ENCODE data around the gene UBAC1. TPM values are rescaled to one million over a fixed set of nuclear protein-coding genes. Genes with fewer than 3 reads are reported as not detected.

Gene UBAC1
- total RNA-seq, 4 donors from 2014 or later = 47.6 to 63.2 (median 54.3) TPM

DNA sequence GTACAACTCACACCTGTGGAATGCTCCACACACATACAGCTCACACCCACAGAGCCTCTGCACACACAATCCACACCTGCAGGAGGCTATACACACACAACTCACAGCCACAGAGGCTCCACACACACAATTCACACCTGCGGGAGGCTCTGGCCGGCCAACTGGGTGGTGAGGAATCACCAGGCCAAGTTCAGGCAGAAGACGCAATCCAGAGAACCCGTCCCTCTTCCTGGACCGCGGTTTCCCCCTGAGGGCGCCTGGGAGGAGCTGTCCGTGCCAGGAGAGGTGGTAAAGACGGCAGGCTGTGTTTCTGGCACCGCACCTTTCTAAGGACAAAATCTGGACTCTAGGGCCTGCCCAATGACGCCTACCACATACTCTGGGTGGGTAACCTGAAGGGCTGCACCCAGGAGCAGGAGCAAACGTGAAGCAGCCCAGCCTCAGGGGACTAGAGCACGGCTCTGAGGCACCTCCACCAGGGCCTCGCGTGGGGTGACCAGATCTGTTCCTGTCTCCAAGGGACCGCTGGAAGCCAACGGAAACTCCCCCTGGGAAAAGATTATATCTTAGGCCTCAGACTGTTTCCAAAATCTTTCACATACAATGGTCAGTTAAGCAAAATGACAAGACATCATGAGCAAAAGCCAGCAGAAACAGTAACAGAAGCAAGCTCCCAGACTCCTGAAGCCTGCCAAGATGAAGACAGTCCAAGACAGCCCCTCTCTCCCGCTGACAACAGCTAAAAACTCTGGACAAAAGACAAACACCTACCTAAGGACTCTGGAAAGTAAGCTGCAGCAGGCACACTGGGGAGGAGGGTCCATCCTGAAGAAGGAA is 70.8 kb downstream of the UBAC1 start:
- H3K27me3 ChIP-seq = no peaks in the 10 kb centered on the region
- DNase-seq = no peak
- no peaks in the 10 kb centered on the region for H3K36me3 ChIP-seq
- H3K27ac ChIP-seq = peak overlapping the region; percentile 56 to 67 (median 63)
- WGBS, 2 donors = 45 to 53% methylated on average over 6 to 11 of the region's 18 CpGs
- no peaks in the 10 kb centered on the region for H3K9me3 ChIP-seq
- H3K4me1 ChIP-seq = peaks cover 53 to 94% (median 56%) of the 10 kb centered on the region in 3 donors
- no peak overlapping the region for H3K4me3 ChIP-seq
- intact Hi-C loops (cut with DNase I) = no loop called here
- TF ChIP-seq, protein P1, sequence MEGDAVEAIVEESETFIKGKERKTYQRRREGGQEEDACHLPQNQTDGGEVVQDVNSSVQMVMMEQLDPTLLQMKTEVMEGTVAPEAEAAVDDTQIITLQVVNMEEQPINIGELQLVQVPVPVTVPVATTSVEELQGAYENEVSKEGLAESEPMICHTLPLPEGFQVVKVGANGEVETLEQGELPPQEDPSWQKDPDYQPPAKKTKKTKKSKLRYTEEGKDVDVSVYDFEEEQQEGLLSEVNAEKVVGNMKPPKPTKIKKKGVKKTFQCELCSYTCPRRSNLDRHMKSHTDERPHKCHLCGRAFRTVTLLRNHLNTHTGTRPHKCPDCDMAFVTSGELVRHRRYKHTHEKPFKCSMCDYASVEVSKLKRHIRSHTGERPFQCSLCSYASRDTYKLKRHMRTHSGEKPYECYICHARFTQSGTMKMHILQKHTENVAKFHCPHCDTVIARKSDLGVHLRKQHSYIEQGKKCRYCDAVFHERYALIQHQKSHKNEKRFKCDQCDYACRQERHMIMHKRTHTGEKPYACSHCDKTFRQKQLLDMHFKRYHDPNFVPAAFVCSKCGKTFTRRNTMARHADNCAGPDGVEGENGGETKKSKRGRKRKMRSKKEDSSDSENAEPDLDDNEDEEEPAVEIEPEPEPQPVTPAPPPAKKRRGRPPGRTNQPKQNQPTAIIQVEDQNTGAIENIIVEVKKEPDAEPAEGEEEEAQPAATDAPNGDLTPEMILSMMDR (IDR thresholded peaks at IDR 0.05) = no peak
- TF ChIP-seq POLR2A (IDR thresholded peaks at IDR 0.05) = no peak

DNA sequence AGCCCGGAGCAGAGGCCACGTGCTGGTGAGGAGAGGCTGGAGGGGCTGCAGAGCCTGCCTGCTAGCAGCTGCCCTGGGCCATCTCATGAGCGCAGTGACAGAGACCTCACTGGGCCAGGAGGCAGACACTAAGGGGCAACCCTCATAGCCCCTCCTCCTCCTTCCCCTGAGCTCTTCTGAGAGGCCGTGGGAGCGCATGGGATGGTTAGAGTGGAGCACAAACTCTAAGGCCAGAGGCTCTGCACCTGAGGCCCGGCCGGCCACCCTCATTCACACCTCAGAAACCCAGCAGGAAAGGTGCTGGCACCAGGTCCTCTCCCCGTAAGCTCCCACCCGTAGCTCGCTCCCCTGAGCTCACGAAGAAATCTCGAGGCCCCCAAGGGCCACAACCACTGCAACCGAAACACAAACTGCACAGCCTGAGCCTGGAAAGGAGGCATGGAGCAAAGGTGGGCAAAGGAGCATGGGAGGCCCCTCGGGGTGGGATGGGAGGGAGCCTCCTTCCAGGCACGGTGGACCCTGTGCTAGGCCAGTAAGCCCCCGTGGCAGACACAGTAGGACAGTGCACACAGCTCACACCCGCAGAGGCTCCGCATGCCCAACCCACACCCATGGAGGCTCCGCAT is 71.5 kb downstream of the UBAC1 start:
- intact Hi-C loops (cut with DNase I) = no loop called here
- 61 to 62% methylated on average over 9 to 11 of the region's 19 CpGs for WGBS, 2 donors
- DNase-seq = no peak
- H3K27ac ChIP-seq = peak overlapping the region; percentile 56 to 67 (median 63)
- H3K4me3 ChIP-seq = no peak overlapping the region
- peaks cover 53 to 100% (median 63%) of the 10 kb centered on the region in 3 donors for H3K4me1 ChIP-seq
- no peak for TF ChIP-seq POLR2A (IDR thresholded peaks at IDR 0.05)
- TF ChIP-seq, protein P1 (IDR thresholded peaks at IDR 0.05) = no peak
- H3K9me3 ChIP-seq = no peaks in the 10 kb centered on the region
- no peaks in the 10 kb centered on the region for H3K36me3 ChIP-seq
- H3K27me3 ChIP-seq = no peaks in the 10 kb centered on the region

DNA sequence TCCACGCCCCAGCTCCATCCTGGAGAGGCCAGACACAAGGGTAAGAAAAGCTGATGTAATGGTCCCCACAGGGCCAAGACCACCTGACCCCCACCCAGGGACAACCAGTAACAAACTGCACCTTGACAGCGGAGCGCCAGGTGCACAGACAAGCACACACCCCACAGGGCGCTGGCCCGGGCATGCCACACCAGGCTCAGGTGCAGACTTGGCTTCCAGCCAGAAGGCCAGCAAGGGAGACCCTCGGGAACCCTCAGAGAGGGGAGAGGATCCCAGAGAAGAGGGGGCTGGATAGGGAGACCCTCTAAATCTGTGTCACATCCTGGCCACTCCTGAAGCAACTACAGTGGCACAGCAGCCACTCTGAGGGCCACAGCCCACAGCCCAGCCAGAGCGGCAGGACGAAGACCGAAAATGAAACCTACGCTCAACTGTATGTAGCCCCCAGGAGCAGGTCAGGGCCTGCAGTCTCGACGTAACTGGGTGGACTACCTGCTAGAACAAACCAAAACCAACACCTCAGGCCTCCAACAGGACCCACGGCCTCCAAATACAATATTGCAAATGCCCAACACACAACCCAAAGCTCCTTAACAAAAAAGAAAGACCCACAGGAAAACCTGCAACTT is 72.3 kb downstream of the UBAC1 start:
- no peaks in the 10 kb centered on the region for H3K36me3 ChIP-seq
- intact Hi-C loops (cut with DNase I) = no loop called here
- H3K27ac ChIP-seq = peak overlapping the region; percentile 18 to 67 (median 63)
- TF ChIP-seq, protein P1 (IDR thresholded peaks at IDR 0.05) = no peak
- no peak for TF ChIP-seq POLR2A (IDR thresholded peaks at IDR 0.05)
- DNase-seq = no peak
- H3K4me3 ChIP-seq = peak overlapping the region in 1 of 4 donors; percentile 34
- no peaks in the 10 kb centered on the region for H3K27me3 ChIP-seq
- WGBS, 2 donors = 57 to 58% methylated on average over 3 to 7 of the region's 13 CpGs
- peaks cover 52 to 99% (median 63%) of the 10 kb centered on the region in 3 donors for H3K4me1 ChIP-seq
- no peaks in the 10 kb centered on the region for H3K9me3 ChIP-seq

DNA sequence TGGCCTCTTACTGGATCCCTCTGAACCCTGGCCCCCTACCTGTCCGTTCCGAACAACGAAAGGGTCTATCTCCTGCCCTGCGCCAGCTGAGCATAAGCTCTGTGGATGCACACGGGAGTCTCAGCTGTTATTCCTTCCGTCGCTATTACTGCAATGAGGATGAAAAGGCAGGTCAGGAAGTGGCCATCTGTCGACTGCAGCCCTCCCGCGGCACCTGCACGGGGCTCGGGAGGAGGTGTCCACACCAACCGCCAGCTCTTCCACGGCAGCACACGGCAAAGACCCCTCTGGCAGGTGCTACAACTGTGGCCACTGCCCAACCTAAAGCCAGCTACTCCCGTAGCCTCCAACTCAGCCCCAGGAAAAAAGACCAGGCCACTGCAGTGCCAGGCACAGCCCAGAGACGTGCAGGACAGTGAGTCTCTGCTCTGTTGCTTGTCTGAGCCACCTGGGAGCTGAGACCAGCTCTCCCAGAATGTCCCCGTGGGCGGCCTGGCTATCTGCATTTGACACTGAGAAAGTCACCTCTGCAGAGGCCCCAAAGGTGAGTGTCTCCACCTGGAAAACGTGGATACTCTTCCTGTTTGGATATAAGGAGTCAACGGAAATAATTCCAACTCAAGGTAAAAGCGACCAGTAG is 72.9 kb downstream of the UBAC1 start:
- TF ChIP-seq POLR2A (IDR thresholded peaks at IDR 0.05) = no peak
- TF ChIP-seq, protein P1 (IDR thresholded peaks at IDR 0.05) = no peak
- Histone ChIP-seq H3K36me3 (no peaks in the 10 kb centered on the region), H3K27me3 (no peaks in the 10 kb centered on the region), H3K4me3 (peak overlapping the region in 1 of 4 donors; percentile 34), H3K4me1 (peaks cover 46 to 99% (median 63%) of the 10 kb centered on the region in 3 donors), H3K27ac (peak overlapping the region; percentile 18 to 67 (median 63)), H3K9me3 (no peaks in the 10 kb centered on the region)
- no peak for DNase-seq
- intact Hi-C loops (cut with DNase I) = no loop called here
- WGBS, 2 donors = 48 to 56% methylated on average over 7 to 9 of the region's 22 CpGs
